ENCODE measurements around the gene PDE6A.

Gene PDE6A

DNA sequence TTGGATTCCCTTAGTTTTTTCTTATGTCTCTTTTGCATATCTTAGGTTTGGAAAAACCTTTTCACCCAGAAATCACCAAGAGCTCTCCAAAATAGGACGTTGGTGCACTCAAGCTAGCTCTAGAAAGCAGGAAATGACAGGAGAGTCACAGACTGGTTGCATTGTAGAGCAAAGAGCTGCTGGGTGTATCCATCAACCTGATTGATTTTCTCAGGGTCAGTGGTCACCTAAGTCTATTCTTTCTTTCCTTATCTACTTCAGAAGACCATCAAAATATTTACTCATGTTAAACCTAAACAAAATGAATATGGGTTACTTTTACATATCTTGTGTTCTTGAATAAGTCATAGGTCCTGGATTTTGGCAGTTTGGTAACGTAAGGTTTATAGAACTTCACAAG, 30.8 kb upstream of the PDE6A start:
- H3K4me1 ChIP-seq (ENCODE audit: control insufficient read depth, insufficient read depth, low read length) = no peaks in the 10 kb centered on the region
- peaks cover 10 to 22% of the 10 kb centered on the region in 2 experiments; a peak in 2 of 3 replicates for H3K36me3 ChIP-seq (ENCODE audit: control insufficient read depth in 2 of 2, insufficient read depth in 1 of 2, low read length in 2 of 2)
- POLR2A ChIA-PET = no interaction called here
- CTCF ChIA-PET = interaction anchor here (1.8 to 2.1 kb wide), 3 partner anchors 16 to 142 kb away, joined by 6 to 14 read pairs (median 8); no protein-coding TSS in a partner anchor
- H3K27ac ChIP-seq (ENCODE audit: extremely low read depth, low read depth, low read length) = no peak overlapping the region
- TF ChIP-seq, protein P1, sequence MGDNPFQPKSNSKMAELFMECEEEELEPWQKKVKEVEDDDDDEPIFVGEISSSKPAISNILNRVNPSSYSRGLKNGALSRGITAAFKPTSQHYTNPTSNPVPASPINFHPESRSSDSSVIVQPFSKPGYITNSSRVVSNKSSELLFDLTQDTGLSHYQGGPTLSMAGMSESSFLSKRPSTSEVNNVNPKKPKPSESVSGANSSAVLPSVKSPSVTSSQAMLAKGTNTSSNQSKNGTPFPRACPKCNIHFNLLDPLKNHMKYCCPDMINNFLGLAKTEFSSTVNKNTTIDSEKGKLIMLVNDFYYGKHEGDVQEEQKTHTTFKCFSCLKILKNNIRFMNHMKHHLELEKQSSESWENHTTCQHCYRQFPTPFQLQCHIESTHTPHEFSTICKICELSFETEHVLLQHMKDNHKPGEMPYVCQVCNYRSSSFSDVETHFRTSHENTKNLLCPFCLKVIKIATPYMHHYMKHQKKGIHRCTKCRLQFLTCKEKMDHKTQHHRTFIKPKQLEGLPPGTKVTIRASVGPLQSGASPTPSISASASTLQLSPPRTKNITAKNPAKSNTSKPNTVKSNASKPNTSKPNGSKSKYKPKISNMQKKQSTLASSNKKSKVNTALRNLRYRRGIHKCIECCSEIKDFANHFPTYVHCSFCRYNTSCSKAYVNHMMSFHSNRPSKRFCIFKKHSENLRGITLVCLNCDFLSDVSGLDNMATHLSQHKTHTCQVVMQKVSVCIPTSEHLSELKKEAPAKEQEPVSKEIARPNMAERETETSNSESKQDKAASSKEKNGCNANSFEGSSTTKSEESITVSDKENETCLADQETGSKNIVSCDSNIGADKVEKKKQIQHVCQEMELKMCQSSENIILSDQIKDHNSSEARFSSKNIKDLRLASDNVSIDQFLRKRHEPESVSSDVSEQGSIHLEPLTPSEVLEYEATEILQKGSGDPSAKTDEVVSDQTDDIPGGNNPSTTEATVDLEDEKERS (tag by site-specific recombination; IDR thresholded peaks at IDR 0.05) = no peak
- no peak for TF ChIP-seq ZNF211 (tag by site-specific recombination; IDR thresholded peaks at IDR 0.05; ENCODE audit: low read depth)
- no peak for TF ChIP-seq FEZF1 (tag by site-specific recombination; IDR thresholded peaks at IDR 0.05)
- TF ChIP-seq, protein P2, sequence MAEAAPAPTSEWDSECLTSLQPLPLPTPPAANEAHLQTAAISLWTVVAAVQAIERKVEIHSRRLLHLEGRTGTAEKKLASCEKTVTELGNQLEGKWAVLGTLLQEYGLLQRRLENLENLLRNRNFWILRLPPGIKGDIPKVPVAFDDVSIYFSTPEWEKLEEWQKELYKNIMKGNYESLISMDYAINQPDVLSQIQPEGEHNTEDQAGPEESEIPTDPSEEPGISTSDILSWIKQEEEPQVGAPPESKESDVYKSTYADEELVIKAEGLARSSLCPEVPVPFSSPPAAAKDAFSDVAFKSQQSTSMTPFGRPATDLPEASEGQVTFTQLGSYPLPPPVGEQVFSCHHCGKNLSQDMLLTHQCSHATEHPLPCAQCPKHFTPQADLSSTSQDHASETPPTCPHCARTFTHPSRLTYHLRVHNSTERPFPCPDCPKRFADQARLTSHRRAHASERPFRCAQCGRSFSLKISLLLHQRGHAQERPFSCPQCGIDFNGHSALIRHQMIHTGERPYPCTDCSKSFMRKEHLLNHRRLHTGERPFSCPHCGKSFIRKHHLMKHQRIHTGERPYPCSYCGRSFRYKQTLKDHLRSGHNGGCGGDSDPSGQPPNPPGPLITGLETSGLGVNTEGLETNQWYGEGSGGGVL (tag by site-specific recombination; IDR thresholded peaks at IDR 0.05) = no peak
- no peak for TF ChIP-seq ZNF37A (tag by site-specific recombination; IDR thresholded peaks at IDR 0.05)
- no peak for TF ChIP-seq ZNF521 (tag by site-specific recombination; IDR thresholded peaks at IDR 0.05)
- no peak for TF ChIP-seq ZFP37 (tag by site-specific recombination; IDR thresholded peaks at IDR 0.05)
- no peak for TF ChIP-seq ZNF596 (tag by site-specific recombination; IDR thresholded peaks at IDR 0.05)
- TF ChIP-seq, protein P3, sequence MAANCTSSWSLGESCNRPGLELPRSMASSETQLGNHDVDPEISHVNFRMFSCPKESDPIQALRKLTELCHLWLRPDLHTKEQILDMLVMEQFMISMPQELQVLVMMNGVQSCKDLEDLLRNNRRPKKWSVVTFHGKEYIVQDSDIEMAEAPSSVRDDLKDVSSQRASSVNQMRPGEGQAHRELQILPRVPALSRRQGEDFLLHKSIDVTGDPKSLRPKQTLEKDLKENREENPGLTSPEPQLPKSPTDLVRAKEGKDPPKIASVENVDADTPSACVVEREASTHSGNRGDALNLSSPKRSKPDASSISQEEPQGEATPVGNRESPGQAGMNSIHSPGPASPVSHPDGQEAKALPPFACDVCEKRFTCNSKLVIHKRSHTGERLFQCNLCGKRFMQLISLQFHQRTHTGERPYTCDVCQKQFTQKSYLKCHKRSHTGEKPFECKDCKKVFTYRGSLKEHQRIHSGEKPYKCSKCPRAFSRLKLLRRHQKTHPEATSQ (tag by site-specific recombination; IDR thresholded peaks at IDR 0.05) = no peak
- TF ChIP-seq ZNF169 (tag by site-specific recombination; IDR thresholded peaks at IDR 0.05) = no peak
- no peak for TF ChIP-seq ZNF626 (tag by site-specific recombination; IDR thresholded peaks at IDR 0.05)
- TF ChIP-seq, protein P4, sequence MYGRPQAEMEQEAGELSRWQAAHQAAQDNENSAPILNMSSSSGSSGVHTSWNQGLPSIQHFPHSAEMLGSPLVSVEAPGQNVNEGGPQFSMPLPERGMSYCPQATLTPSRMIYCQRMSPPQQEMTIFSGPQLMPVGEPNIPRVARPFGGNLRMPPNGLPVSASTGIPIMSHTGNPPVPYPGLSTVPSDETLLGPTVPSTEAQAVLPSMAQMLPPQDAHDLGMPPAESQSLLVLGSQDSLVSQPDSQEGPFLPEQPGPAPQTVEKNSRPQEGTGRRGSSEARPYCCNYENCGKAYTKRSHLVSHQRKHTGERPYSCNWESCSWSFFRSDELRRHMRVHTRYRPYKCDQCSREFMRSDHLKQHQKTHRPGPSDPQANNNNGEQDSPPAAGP (tag by site-specific recombination; IDR thresholded peaks at IDR 0.05) = no peak
- TF ChIP-seq ZNF223 (tag by site-specific recombination; IDR thresholded peaks at IDR 0.05) = no peak
- H3K9me3 ChIP-seq (ENCODE audit: control insufficient read depth, insufficient read depth, low read depth, low read length) = no peaks in the 10 kb centered on the region
- H3K4me3 ChIP-seq (ENCODE audit: low read depth, low read length) = no peak overlapping the region

DNA sequence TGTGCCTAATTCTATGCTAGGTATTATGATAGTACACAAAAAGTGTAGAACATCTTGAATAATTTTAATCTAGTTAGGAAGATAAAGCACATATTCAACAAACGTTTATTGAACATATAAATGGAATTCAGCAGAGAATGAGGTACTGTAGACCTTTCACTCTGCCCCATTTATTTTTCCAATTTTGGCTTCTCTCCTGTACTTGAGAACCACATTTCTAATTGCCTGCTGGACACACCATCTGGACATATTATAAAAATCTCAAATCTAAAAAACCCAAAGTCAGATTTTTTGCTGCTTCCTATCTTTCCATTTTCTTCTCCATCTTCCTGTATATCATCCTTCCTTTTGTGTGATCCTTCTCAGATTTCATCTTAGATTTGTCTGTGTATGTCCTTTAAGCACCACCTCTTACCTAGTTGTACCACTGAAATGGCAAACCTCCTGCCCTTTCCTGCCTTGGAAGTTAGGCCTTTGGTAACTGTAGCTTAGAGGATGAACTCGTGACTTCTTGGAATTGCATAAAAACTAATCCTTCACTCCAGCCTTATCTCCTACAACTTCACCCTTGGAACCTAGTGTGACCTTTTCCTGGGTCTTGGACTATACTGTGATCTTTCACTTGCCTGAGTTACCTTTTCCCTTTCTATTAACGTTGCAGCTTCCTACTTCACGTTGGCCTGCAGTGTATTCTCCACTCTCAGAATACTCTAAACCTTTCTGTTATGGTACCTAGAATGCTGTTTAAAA, 24.8 kb upstream of the PDE6A start:
- Histone ChIP-seq H3K4me3 (ENCODE audit: low read depth, low read length) (no peak overlapping the region), H3K27ac (ENCODE audit: extremely low read depth, low read depth, low read length) (no peak overlapping the region), H3K4me1 (ENCODE audit: control insufficient read depth, insufficient read depth, low read length) (no peaks in the 10 kb centered on the region), H3K9me3 (ENCODE audit: control insufficient read depth, insufficient read depth, low read depth, low read length) (no peaks in the 10 kb centered on the region), H3K36me3 (ENCODE audit: control insufficient read depth in 2 of 2, insufficient read depth in 1 of 2, low read length in 2 of 2) (no peaks in the 10 kb centered on the region)
- POLR2A ChIA-PET = interaction anchor here (1.0 kb wide), 1 partner anchor 9 kb away, joined by 4 read pairs; the partner anchor contains the start of gene SLC26A2
- CTCF ChIA-PET = interaction anchor here (0.6 to 5.5 kb wide), 9 partner anchors 8 to 351 kb away, joined by 3 to 31 read pairs (median 4); no protein-coding TSS in a partner anchor
- TF ChIP-seq, protein P5, sequence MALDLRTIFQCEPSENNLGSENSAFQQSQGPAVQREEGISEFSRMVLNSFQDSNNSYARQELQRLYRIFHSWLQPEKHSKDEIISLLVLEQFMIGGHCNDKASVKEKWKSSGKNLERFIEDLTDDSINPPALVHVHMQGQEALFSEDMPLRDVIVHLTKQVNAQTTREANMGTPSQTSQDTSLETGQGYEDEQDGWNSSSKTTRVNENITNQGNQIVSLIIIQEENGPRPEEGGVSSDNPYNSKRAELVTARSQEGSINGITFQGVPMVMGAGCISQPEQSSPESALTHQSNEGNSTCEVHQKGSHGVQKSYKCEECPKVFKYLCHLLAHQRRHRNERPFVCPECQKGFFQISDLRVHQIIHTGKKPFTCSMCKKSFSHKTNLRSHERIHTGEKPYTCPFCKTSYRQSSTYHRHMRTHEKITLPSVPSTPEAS (tag by site-specific recombination; IDR thresholded peaks at IDR 0.05) = no peak
- TF ChIP-seq, protein P6, sequence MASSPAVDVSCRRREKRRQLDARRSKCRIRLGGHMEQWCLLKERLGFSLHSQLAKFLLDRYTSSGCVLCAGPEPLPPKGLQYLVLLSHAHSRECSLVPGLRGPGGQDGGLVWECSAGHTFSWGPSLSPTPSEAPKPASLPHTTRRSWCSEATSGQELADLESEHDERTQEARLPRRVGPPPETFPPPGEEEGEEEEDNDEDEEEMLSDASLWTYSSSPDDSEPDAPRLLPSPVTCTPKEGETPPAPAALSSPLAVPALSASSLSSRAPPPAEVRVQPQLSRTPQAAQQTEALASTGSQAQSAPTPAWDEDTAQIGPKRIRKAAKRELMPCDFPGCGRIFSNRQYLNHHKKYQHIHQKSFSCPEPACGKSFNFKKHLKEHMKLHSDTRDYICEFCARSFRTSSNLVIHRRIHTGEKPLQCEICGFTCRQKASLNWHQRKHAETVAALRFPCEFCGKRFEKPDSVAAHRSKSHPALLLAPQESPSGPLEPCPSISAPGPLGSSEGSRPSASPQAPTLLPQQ (tag by site-specific recombination; IDR thresholded peaks at IDR 0.05) = no peak
- TF ChIP-seq, protein P7, sequence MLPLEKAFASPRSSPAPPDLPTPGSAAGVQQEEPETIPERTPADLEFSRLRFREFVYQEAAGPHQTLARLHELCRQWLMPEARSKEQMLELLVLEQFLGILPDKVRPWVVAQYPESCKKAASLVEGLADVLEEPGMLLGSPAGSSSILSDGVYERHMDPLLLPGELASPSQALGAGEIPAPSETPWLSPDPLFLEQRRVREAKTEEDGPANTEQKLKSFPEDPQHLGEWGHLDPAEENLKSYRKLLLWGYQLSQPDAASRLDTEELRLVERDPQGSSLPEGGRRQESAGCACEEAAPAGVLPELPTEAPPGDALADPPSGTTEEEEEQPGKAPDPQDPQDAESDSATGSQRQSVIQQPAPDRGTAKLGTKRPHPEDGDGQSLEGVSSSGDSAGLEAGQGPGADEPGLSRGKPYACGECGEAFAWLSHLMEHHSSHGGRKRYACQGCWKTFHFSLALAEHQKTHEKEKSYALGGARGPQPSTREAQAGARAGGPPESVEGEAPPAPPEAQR (tag by site-specific recombination; IDR thresholded peaks at IDR 0.05) = no peak
- TF ChIP-seq, protein P8, sequence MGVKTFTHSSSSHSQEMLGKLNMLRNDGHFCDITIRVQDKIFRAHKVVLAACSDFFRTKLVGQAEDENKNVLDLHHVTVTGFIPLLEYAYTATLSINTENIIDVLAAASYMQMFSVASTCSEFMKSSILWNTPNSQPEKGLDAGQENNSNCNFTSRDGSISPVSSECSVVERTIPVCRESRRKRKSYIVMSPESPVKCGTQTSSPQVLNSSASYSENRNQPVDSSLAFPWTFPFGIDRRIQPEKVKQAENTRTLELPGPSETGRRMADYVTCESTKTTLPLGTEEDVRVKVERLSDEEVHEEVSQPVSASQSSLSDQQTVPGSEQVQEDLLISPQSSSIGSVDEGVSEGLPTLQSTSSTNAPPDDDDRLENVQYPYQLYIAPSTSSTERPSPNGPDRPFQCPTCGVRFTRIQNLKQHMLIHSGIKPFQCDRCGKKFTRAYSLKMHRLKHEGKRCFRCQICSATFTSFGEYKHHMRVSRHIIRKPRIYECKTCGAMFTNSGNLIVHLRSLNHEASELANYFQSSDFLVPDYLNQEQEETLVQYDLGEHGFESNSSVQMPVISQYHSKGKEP (tag by site-specific recombination; IDR thresholded peaks at IDR 0.05) = no peak

Measured in HEK293 (cell line).